Iris pigment epithelial cell (primary cell): ENCODE measurements around the gene GRK5.

Source experiments
- DNase-seq: peaks from one replicate; pipeline ENCODE4 v3.0.0-alpha.2; 2011; ENCODE audit warnings: low read depth

Gene GRK5

DNA sequence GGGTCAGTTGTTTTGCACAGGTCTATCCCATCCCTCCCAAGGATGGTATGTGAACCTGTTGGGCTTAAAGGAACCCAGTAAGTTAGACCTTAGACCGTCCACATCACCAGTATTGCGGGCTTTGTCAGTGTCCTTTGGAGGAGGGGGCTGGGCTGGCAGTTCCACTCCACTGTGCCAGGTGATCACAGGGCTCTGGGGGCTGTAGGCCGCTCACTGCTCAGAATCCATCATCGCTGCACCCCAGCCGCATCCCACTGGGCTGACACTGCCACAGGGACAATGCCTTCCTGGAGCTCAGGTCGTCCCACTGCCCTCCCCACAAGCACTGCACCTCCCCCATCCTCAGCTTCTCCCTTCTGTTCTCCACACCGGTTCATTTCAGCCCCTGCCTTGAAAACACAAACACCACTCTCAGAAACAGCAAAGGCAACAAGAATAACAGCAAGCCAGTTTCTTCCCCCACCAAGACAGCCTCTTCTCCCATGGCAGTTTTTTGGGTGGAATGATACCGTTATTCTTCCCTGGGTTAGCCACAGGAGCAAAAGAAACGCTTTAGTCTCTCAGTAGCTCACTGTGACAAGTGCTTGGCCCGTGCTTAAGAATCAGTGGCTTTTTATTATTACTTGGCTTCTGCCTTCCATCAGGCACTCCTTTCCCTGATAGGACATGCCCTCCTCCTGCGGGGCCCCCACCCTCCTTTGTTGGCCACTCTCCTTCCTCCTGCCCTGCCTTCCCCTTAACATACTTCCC, 111.2 kb downstream of the GRK5 start:
- DNase-seq = no peak

GRCh38 chr10:119319161-119319919, 112.0 kb downstream of the GRK5 start:
- no peak for DNase-seq

DNA sequence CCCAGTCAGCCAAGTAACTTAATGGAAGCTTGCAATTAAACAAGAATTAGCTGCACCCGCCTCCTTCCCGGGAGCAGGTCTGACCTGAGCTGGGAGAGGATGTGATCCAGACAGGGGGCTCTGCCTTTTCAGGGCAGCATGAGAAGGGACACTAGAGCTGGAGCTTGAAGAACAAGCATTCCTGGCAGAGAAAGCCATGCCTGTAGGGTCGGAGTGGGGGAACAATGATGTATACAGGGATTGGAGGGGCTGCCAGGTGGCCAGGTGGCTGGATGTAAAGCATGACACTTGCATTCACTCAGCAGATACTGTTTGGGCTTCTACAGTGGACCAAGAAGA, 112.5 kb downstream of the GRK5 start:
- no peak for DNase-seq

DNA sequence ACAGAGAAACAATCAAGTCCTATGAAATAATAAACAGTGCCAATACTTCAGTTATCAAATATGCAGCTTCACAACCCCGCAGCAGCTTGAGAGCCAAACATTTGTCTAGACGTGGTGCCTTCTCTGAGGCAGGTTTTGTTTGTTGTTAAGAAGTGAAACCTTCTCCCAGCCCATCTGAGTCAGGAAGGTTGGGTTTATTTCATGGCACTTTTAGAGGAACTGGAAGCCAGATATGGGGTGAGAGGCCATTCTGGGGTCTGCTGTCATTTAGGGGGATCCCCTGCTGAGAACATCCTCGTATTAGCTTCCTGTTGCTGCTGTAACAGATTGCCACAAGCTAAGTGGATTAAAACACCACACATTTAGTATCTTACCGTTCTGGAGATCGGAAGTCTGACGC, 113.6 kb downstream of the GRK5 start:
- DNase-seq = peak; percentile 80

DNA sequence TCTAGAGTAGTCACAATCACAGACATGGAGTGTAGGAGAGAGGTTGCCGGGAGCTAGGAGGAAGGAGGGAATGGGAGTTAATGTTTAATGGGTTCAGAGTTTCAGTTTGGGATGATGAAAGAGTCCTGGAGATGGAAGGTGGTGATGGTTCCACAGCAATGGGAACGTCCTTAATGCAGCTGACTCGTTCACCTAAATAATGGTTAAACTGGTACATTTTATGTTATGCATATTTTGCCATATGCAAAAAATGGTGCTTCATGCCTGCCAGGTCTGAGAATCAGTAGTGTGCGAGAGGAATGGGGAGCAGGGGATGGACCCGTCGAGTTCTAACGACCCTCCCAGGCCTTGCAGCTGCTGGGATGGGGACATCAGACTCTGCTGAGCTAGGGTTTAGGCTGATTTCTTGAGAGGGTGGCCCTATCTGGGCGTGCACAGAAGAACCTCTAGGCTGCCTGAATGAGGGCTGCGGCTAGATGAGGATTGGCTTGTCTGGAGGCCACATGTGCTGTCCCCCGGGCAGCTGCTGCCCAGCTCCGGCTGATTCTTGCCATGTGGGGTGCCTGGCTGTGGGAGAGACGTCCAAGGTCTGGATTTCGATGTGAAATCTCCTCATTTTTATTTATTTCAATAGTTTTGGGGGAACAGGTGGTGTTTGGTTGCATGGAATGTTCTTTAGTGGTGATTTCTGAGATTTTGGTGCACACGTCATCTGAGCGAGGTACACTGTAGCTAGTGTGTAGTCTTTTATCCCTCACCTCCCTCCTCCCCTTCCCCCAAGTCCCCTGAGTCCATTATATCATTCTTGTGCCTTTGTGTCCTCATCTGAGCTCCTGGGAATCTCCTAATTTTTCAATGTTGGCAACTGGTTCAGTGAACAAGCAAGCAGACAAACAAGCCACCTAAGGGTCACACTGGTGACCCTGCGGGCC, 116.0 kb downstream of the GRK5 start:
- no peak for DNase-seq

DNA sequence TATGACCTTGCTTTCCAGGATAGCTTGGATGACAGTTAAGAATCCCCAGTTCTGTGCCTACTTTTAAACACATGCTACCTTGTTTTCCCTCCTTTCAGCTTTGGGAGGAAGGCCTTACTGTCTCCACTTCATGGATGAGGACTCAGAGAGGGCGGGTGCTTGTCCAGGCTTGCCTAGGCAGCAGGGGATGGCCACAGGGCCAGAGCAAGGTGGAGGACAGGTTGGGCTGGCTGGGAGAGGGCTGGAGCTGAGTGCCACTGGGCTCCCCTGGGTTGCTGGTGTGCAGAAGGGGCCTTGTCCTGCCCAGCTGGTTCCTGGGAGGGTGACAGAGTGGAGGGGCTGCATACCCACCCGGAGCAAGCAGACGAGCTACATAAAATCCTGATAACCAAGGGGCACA, 117.8 kb downstream of the GRK5 start:
- no peak for DNase-seq

DNA sequence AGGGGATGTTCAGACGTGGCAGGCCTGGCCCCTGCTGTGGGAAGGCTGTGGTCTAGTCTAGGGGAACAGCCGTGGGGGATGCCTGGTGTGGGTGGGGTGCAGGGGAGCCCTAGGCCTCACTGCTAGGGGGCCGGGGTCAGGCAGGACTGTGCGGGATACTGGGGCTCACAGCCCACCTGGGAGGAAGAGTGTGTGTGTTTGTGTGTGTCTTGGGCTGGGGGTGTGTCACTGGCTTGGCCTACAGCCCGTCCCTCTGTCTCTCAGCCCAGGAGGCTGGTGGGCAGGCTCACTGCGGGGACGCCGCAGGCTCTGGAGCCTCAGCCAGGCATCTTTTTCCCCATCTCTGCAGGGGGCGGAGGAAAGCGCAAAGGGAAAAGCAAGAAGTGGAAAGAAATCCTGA, 118.8 kb downstream of the GRK5 start:
- DNase-seq = no peak

- no peak for DNase-seq
Measured at GRCh38 chr10:119327096-119327745, 119.8 kb downstream of the GRK5 start.

- no peak for DNase-seq
Measured at GRCh38 chr10:119328223-119328622, 120.9 kb downstream of the GRK5 start.

- no peak for DNase-seq
Measured at GRCh38 chr10:119330342-119330741, 123.0 kb downstream of the GRK5 start.

DNA sequence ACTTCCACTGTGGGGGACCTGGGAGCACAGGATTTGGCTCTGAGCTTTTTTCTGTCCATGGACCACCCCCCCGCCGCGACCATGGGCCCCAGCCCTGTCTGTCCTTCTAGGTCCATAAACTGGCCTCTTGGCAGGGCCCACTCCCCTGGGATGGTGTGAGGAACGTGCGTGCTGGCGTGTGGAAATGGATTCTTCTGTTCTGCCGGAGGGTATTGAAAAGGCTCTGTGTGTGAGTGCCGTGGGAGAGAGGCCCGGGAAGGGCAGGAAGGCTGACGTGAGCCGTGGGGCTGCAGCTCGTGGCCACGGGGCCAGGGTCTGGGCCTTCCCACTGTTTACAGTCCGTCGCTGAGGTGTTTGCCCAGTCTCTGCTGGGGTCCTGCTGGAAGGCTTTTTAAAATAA, 123.7 kb downstream of the GRK5 start:
- no peak for DNase-seq

DNA sequence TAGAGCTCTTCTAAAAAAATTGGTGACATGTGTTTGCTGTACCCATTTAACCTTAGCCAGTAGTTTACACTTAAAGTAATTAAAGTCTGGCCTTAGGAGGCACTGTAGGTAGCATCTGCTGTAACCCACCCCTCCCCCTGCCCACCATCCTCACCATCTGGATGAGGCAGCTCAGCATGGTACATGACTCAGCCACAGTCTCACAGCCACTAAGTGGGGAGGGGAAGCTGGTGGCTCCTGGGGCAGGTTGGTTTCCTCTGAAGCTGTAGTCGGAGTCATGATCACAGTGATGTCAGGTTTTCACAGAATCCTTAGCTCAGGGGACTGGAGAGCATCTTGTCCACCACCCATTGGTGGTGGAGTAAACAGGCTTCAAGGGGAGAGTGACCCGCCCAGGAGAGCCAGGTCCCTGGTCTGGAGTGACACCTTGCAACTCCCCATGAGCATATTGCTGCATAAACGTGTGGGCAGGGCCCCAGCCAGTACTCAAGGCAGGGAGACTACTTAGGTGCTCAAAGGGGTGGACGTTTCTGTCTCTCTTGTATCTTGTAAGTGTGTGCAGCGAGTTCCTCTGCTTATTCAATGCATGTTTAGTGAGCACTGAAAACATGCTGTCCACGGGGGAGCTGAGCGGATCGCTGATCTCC, 125.9 kb downstream of the GRK5 start:
- DNase-seq = peak; percentile 56

- no peak for DNase-seq
Measured at GRCh38 chr10:119335671-119336353, 128.4 kb downstream of the GRK5 start.

- no peak for DNase-seq
Measured at GRCh38 chr10:119336599-119336998, 129.2 kb downstream of the GRK5 start.

DNA sequence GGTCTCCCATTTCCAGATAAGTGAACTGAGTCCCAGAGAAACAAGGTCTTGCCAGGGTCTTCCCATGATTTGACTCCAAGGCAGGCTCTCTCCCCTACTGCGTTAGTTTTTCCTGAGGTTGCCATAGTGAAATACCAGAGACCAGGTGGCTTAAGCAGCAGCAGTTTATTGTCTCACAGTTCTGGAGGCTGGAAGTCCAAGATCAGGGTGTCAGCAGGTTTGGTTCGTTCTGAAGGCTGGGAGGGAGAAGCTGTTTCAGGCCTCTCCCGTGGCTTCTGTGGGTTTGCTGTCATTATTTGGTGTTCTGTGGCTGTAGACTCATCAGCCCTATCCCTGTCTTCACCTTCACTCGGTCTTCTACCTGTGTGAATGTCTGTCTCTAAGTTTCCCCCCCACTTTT, 129.9 kb downstream of the GRK5 start:
- no peak for DNase-seq

- peak; percentile 87 for DNase-seq
Measured at GRCh38 chr10:119337796-119338432, 130.5 kb downstream of the GRK5 start.

DNA sequence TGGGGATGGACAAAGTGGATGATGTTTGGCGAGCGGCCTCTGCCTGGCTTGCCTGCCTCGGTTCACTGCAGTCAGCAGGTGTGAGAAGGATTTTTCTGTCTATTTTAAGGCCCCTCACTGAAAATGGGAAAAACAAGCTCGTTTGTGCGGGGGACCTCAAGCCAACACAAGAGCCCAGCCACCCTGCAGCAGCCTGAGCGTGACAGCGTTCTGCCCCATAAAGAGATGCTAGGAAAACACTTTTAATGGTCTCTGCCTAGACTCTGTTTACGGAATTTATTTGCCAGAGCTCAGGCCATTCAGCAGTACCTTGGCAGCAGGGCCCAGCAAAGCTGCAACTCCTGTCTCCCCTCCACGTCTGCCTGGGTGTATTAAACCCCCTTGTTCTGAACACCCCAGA, 131.7 kb downstream of the GRK5 start:
- DNase-seq = no peak

DNA sequence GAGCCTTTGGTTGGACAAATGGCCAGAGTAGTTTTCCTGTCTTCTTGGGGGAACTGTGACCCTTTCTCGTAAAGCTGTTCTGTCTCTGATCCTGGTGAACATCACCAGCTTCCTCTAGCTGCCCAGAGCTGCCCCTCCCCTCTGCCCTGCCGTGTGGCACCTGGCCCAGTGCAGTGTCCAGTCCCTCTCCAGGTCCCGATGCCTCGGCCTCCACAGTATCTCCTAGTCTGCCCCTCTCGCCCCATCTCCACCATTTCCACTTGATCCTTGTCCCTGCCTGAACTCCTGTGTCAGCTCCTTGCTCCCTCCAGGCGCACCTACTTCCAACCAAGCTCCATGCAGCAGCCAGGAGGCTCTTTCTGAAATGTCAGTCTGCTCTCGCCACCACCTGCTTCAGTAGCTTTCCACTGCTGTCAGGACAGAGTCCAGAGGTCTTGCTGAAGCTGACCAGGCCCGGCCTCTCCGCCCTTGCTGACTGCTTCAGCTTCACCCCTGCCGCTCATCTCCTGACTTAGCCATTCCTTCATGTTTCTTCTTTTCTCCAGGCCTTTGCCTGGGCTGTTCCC, 133.6 kb downstream of the GRK5 start:
- no peak for DNase-seq

GRCh38 chr10:119341459-119342301, 134.3 kb downstream of the GRK5 start:
- DNase-seq = peak; percentile 85
